ENCODE measurements around the gene LPO.

LPO gene

DNA sequence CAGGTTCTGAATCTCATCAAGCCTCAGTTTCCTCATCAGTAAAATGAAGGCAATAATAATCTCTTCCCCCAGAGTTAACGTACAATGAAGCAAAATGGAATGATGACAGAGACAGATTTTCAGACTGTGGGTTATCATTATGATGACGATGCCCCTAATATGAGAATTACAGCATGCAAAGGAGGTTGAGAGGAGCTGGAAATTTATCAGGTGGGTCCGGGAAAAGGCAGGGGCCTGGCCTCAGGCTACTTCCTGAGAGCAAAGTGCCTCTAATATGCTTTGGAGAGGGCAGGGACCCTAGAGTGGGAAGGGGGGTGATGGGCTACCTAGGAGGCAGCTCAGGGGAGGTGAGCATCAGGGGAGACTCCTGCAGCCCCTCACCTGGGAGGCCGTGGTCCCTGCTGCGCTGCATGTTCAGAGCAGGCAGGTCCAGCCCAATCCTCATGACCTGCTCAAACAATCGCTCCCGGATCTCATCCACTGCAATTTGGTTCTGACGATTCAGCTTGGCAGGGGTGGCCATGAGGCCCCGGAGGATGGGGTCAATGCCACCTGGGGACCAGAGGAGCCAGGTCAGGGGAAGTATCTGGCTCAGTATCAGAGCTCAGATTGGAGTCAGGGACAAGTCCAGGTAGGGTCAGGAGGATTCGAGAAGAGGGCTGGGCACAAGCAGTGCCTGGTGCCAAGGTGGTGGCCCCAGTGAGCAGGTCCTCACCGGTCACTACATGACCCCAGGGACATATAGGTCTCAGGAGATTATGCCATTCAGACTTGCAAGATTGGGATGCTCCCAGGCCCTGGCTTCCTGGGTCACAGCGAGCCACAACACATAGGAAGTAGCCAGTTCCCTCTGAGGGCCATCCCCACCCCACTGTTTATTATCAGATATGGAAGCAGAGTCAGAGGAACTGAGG, 34.2 kb downstream of the LPO start:
- DNase-seq (ENCODE audit: insufficient read length) (no peak), FAIRE-seq (no peak)
- TF ChIP-seq POLR2A (IDR thresholded peaks at IDR 0.05; ENCODE audit: low read depth, low read length) (no peak), POLR2AphosphoS5 (IDR thresholded peaks at IDR 0.05; ENCODE audit: low read depth, low read length) (no peak), TAF1 (IDR thresholded peaks at IDR 0.05; ENCODE audit: borderline replicate concordance, low read depth, low read length) (no peak)

GRCh38 chr17:58273453-58274104, 35.2 kb downstream of the LPO start:
- TF ChIP-seq TAF1 (IDR thresholded peaks at IDR 0.05; ENCODE audit: borderline replicate concordance, low read depth, low read length) (no peak), POLR2A (IDR thresholded peaks at IDR 0.05; ENCODE audit: low read depth, low read length) (no peak), POLR2AphosphoS5 (IDR thresholded peaks at IDR 0.05; ENCODE audit: low read depth, low read length) (no peak)
- no peak for DNase-seq (ENCODE audit: insufficient read length)
- FAIRE-seq: peak; percentile 91

DNA sequence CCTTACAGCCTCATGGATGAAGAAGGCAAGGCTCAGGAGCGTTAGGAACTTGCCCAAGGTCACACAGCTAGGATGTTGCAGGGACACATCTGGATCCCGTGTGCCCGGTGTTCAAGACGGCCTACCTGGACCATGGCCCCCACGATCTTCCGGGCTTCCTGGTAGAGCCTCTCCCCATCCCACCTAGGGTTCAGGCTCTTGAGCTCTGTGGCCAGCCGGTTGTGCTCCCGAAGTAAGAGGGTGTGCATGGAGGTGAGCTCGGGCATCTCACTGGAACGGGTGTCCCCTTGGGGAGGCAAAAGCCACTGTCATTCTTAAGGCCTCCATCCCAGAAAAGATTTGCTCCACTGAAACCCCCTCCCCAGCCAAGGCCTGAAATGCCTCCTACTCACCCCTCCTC, 37.0 kb downstream of the LPO start:
- FAIRE-seq (no peak), DNase-seq (ENCODE audit: insufficient read length) (no peak)

DNA sequence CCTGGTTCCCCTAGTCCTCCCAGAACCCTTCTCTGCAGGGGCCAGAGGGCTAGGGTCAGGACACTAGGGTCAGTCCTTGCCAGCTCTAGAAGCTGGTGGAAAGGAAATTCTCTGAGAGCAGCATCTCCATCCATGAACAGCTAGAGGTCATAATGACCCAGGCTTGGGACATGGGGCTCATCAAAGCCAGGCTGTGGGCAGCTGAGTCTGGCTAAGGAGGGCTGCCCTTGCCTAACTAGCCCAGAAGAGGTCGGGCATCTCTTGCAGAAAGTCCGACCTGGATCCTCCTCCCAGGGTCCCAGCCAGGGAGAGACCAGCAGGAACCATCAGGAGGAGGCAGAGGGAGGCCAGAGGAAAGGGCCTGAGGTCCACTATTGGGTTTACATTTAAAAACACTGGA, 38.0 kb downstream of the LPO start:
- FAIRE-seq (no peak), DNase-seq (ENCODE audit: insufficient read length) (no peak)
- TF ChIP-seq TAF1 (IDR thresholded peaks at IDR 0.05; ENCODE audit: borderline replicate concordance, low read depth, low read length): no peak
- TF ChIP-seq POLR2AphosphoS5 (IDR thresholded peaks at IDR 0.05; ENCODE audit: low read depth, low read length): no peak
- TF ChIP-seq POLR2A (IDR thresholded peaks at IDR 0.05; ENCODE audit: low read depth, low read length): no peak

More for the DNA sequence above, 37.0 kb downstream of the LPO start:
- no peak for TF ChIP-seq POLR2A (IDR thresholded peaks at IDR 0.05; ENCODE audit: low read depth, low read length)

- DNase-seq (ENCODE audit: insufficient read length) (no peak), FAIRE-seq (no peak)
- no peak for TF ChIP-seq POLR2A (IDR thresholded peaks at IDR 0.05; ENCODE audit: low read depth, low read length)
- no peak for TF ChIP-seq TAF1 (IDR thresholded peaks at IDR 0.05; ENCODE audit: borderline replicate concordance, low read depth, low read length)
- TF ChIP-seq POLR2AphosphoS5 (IDR thresholded peaks at IDR 0.05; ENCODE audit: low read depth, low read length): no peak
Observed at GRCh38 chr17:58277107-58277801, 38.9 kb downstream of the LPO start.

- FAIRE-seq: no peak
- DNase-seq (ENCODE audit: insufficient read length): no peak
- TF ChIP-seq POLR2AphosphoS5 (IDR thresholded peaks at IDR 0.05; ENCODE audit: low read depth, low read length) (no peak), TAF1 (IDR thresholded peaks at IDR 0.05; ENCODE audit: borderline replicate concordance, low read depth, low read length) (no peak), POLR2A (IDR thresholded peaks at IDR 0.05; ENCODE audit: low read depth, low read length) (no peak)
Observed at GRCh38 chr17:58277802-58278595, 39.6 kb downstream of the LPO start.

GRCh38 chr17:58278661-58279015, 40.3 kb downstream of the LPO start:
- FAIRE-seq: no peak
- no peak for TF ChIP-seq TAF1 (IDR thresholded peaks at IDR 0.05; ENCODE audit: borderline replicate concordance, low read depth, low read length)
- no peak for TF ChIP-seq POLR2A (IDR thresholded peaks at IDR 0.05; ENCODE audit: low read depth, low read length)
- no peak for TF ChIP-seq POLR2AphosphoS5 (IDR thresholded peaks at IDR 0.05; ENCODE audit: low read depth, low read length)
- DNase-seq (ENCODE audit: insufficient read length): no peak

DNA sequence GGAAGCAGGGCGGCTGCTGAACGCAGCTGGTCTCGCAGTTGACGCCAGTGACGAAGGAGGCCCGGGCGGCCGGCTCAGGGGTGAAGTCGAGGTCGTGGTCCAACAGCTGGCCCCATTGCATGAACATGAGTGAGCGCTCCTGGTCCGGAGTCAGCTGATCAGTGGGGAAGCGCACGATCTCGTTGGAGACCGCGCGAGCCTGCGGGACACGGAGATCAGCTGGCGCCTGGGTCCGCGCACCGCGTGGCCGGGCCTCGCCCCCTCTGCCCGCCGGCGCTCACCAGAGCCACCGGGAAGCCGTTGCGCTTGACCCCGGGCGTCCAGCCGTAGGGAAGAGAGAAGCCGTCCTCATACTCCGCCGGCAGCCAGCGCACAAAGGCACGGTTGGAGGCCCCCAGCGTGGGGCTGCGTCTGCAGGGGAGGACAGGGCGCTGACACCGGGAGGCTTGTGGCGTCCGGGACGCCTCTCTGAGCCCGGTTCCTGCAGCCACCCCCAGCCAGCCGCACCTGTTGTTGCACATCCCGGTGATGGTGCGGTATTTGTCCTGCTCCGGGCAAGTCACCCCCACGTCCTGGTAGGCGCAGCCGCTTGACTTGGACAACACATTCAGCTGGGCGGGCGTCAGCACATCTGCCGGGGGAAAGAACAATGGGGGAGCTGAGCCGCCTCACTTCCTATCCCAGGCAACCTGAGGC, 40.8 kb downstream of the LPO start:
- DNase-seq (ENCODE audit: insufficient read length) (no peak), FAIRE-seq (no peak)

DNA sequence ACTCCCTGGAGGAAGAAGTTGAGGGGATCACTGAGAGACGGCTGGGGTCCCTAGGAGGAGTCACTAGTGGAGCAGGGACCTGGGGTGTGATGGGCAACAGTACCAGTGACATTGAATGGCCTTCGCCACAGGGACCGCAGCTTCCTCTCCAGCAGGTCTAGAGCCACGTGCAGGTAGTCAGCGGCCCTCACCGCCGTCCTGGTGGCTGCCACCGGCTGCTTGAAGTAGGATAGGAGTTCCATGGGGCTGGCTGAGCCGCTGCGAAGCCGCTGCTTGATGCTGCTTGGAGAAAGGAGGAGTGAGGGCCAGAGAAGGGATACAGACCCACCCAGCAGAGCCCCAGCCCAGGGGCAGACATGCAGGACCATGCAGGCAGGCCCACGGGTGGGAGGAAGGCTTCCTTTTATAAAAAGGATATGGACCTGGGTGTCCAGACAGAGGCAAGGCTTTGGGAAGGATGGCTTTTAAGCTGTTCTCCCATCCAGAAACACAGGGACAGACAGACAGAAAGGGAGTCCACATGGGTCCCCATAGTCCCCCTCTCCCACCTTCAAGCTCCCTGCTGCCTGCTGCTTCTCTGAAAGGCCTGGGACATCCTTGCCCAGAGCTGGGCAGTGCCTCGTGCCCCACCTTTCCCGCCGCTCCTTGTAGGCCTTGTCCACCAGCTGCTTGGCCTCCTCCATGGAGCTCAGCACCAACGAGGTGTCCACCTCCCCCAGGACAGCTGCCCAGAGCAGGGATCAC, 41.5 kb downstream of the LPO start:
- TF ChIP-seq POLR2A (IDR thresholded peaks at IDR 0.05; ENCODE audit: low read depth, low read length) (no peak), POLR2AphosphoS5 (IDR thresholded peaks at IDR 0.05; ENCODE audit: low read depth, low read length) (no peak), TAF1 (IDR thresholded peaks at IDR 0.05; ENCODE audit: borderline replicate concordance, low read depth, low read length) (no peak)
- FAIRE-seq: no peak
- DNase-seq (ENCODE audit: insufficient read length): no peak

More for the DNA sequence above, 40.8 kb downstream of the LPO start:
- TF ChIP-seq POLR2A (IDR thresholded peaks at IDR 0.05; ENCODE audit: low read depth, low read length): no peak
- TF ChIP-seq TAF1 (IDR thresholded peaks at IDR 0.05; ENCODE audit: borderline replicate concordance, low read depth, low read length): no peak
- TF ChIP-seq POLR2AphosphoS5 (IDR thresholded peaks at IDR 0.05; ENCODE audit: low read depth, low read length): no peak
